Body of pancreas (tissue), 4 donors: ENCODE results near the gene OBI1.

Experiments
- CTCF ChIP-seq, 7 experiments: fragments of 450-650 bp in 4 of 7; fragments of 200-600 bp in 3 of 7; sonication (generic) in 3 of 7; IDR thresholded peaks; one replicate each; pipeline ENCODE4 v1.5.1; 2016 to 2019; ENCODE audit warnings: antibody characterized with exemption in 7 of 7
- POLR2A ChIP-seq, 3 donors: fragments of 450-650 bp; IDR thresholded peaks; one replicate each; pipeline ENCODE4 v1.6.1; 2016; ENCODE audit warnings: antibody characterized with exemption in 3 of 3, mild to moderate bottlenecking in 2 of 3

GRCh38 chr13:78680115-78680561, 21.2 kb upstream of the OBI1 start:
- TF ChIP-seq CTCF (IDR thresholded peaks at IDR 0.05) (no peak), POLR2A (IDR thresholded peaks at IDR 0.05) (no peak)
